Renal pelvis (tissue), 4 donors: ENCODE results near the gene RASGEF1C. TPM values are rescaled to one million over a fixed set of nuclear protein-coding genes. Genes with fewer than 3 reads are reported as not detected.

Source experiments
- DNase-seq: peaks from one replicate; pipeline ENCODE4 v3.0.0-alpha.2; 2013
- polyA plus RNA-seq, 3 donors: library from polyadenylated mRNA; unstranded; fragments of 120-200 nt; gene quantifications; one replicate each; pipeline ENCODE4 v1.2.1, GENCODE V29; 2013; ENCODE audit not compliant: insufficient read length in 3 of 3

RASGEF1C gene
- polyA plus RNA-seq, 3 donors: 0.51 to 0.86 (median 0.70) TPM

GRCh38 chr5:180120237-180121101 lies 88.5 kb downstream of the RASGEF1C start:
- no peak for DNase-seq

- DNase-seq: no peak
Measured at GRCh38 chr5:180119903-180120236, 89.1 kb downstream of the RASGEF1C start.

- no peak for DNase-seq
Measured at GRCh38 chr5:180119031-180119902, 89.7 kb downstream of the RASGEF1C start.

DNA sequence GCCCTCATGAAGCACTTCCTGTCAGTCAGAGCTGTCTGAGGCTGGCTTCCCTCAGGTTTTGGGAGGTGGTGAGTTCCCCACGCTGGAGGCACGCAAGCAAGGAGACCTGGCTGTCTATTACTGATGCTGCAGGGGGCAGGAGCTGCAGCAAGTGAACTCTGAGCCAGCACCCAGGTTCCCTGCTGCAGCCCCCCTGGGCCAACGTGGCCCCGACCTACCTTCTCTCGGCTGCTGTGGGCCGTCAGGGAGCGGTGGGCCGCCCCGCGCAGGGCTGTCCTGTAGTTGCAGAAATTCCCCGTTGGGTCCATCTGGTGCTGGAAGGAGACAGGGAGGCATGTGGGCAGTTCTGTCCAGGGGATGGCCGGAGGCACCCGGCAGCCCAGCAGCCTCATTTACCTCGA lies 90.6 kb downstream of the RASGEF1C start:
- DNase-seq: no peak

- no peak for DNase-seq
Measured at GRCh38 chr5:180117000-180117725, 91.8 kb downstream of the RASGEF1C start.

DNA sequence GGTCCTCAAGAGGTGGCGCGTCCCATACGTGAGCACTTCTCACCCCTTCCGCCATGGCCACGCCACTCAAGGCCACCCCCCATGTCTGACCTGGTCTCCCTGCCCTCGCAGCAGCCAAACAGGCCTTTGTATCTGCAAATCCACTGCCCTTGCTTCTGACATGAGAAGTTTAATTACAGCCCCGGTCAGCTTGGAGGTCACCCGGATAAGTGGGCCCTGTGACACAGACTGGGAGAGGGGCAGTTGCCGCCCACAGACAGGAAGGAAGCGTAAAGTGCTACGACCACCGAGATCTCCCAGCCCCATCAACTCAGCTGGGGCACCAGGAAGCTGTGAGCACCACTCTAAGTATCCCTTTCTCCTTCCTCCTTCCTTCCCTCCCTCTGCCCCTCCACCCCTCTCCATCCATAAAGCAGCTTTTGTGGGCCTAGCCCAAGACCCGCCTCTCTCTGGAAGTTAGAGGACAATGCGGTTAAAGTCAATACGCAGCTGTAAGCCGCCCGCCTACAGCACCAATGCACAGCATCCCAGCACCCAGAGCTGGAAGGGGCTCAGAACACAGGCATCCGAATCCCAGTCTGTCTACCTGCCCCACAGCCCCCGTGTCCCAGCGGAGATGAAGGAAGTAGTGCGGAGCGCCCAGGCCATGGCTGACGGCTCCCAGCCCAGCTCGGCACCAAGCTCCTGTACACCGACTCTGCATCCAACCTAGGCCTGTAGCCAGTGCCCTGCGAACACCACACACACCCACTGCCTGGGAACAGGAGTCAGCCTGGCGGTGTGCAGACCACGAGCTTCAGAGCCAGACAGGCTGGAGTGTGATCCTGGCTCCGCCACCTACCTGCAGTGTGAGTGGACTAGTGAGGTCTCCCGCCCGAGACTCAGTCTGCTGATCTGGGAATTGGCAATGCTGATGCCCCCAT lies 92.7 kb downstream of the RASGEF1C start:
- no peak for DNase-seq

GRCh38 chr5:180115326-180116076 lies 93.5 kb downstream of the RASGEF1C start:
- no peak for DNase-seq

- no peak for DNase-seq
Measured at GRCh38 chr5:180114304-180115003, 94.6 kb downstream of the RASGEF1C start.

GRCh38 chr5:180113660-180114303 lies 95.2 kb downstream of the RASGEF1C start:
- no peak for DNase-seq

GRCh38 chr5:180112181-180112861 lies 96.7 kb downstream of the RASGEF1C start:
- no peak for DNase-seq

DNA sequence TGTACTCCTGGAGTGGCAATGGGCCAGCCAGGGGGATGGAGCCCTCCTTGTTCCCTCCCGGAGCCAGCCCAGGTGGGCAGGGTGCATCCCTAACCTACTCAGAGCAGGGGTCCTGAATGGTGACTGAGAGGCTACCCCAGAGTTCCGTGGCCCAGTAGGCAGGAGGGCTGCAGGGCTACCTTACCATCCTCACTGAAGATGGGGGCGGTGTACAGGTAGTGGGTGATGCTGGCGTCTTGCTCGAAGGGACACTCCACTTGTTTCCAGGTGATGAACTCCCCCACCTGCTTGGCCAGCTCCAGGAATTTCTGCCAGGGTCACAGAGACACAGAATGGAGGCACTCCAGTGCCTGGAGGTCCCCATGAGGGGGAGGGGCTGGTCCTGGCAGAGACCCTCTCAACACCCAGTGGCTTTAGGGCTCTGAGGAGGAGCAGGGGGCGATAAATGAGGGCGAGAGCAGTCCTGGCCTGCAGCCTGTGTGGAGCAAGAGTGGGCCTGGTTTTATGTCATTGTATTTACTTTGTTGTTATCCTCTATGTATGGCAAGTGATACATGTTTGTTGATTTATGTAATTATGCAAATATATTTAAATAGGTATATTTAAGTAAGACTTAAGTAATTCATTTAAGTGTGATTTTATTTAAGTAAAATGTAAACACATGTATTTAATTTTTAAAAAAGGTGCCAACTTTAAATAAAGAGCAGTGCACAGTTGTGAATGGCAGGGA lies 97.6 kb downstream of the RASGEF1C start:
- no peak for DNase-seq

GRCh38 chr5:180109920-180110319 lies 99.1 kb downstream of the RASGEF1C start:
- DNase-seq: no peak

DNA sequence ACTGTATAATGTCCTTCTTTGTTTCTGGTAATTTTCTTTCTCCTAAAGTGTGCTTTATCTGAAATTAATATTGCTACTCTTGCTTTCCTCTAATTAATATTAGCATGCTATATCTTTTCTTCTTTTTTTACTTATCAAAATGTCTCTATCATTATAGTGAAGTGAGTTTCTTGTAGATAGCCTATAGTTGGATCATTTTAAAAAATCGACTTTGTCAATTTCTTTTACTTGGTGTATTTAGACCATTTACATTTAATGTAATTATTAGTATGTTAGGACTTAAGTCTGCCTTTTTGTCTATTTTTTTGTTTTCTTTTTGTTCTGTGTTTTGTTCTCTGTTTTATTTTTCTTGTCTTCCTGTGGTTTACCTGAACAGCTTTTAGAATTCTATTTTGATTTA lies 102.0 kb downstream of the RASGEF1C start:
- DNase-seq: no peak

- DNase-seq: no peak
Measured at GRCh38 chr5:180105827-180106312, 103.1 kb downstream of the RASGEF1C start.

GRCh38 chr5:180104168-180104530 lies 104.9 kb downstream of the RASGEF1C start:
- no peak for DNase-seq

GRCh38 chr5:180103487-180104167 lies 105.4 kb downstream of the RASGEF1C start:
- DNase-seq: no peak

DNA sequence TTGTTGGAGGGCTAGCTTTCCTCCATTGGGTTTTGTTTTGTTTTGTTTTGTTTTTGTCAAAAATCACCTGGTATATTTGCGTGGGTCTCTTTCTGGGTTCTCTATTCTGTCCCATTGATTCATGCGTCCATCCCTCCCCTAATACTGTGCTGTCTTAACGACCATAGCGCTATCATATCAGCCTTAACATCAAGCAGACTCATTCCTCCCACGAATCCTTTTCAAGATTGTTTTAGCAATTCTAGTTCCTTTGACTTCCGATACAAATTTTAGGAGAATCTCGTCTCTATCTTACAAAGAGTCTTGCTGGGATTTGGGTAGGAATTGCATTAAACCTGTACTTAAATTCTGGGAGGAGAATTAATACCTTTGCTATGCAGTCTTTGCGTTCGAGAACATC lies 106.4 kb downstream of the RASGEF1C start:
- no peak for DNase-seq
